Epithelial cell of esophagus (primary cell): ENCODE measurements around the gene SHOC1.

ENCODE experiments used
- DNase-seq: peaks from one replicate; pipeline ENCODE4 v3.0.0; 2010; ENCODE audit warnings: low read depth
- H3K4me3 ChIP-seq: 2 replicates; pipeline ENCODE4 v1.5.1; 2011; ENCODE audit warnings: mild to moderate bottlenecking, low read length, control low read depth
- TF ChIP-seq, protein P1 (sequence below): IDR thresholded peaks from 2 replicates; pipeline ENCODE4 v1.5.1; 2011; ENCODE audit warnings: low read depth, mild to moderate bottlenecking, low read length, control low read depth, inconsistent platforms; ENCODE audit not compliant: insufficient read depth; ENCODE audit errors: missing control alignments

SHOC1 gene

DNA sequence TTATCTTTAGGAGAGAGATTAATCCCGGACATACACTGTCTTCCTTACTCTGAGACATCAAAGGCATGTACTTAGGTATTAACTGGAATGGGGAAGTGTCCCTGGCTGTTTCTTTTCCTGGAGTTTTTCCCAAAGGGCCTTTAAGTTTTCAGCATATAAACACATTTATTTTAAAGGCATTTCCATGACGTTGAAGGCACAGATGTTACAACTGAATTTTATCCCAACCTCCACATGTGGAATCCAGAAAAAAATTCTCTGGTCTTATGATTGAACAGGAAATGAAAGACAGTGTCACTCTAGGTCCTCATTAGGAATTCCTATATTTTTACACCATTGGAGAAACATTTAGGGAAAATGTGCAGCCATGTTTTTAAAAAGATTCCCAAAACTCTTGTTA lies 41.6 kb upstream of the SHOC1 start:
- no peak overlapping the region for H3K4me3 ChIP-seq
- no peak for DNase-seq
- TF ChIP-seq, protein P1, sequence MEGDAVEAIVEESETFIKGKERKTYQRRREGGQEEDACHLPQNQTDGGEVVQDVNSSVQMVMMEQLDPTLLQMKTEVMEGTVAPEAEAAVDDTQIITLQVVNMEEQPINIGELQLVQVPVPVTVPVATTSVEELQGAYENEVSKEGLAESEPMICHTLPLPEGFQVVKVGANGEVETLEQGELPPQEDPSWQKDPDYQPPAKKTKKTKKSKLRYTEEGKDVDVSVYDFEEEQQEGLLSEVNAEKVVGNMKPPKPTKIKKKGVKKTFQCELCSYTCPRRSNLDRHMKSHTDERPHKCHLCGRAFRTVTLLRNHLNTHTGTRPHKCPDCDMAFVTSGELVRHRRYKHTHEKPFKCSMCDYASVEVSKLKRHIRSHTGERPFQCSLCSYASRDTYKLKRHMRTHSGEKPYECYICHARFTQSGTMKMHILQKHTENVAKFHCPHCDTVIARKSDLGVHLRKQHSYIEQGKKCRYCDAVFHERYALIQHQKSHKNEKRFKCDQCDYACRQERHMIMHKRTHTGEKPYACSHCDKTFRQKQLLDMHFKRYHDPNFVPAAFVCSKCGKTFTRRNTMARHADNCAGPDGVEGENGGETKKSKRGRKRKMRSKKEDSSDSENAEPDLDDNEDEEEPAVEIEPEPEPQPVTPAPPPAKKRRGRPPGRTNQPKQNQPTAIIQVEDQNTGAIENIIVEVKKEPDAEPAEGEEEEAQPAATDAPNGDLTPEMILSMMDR: no peak

DNA sequence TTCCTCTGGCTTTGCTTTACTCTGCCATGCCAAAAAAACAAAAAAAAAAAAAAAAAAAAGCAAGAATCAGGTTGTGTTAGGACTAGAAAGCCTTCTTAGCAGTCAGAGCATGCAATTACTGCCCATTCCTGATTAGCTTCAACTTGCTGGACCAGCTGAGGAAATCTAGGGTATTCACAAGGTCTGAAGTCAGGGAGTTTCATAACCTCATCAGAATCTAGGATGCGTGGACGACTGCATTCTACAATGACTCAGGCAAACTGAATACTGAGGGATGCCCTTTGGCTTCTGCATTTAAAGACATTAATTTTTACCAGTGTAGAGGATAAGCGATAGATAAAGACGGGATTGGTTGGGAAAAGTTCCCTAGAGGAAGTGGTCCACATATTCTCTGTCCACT lies 39.2 kb upstream of the SHOC1 start:
- peak; percentile 94 for DNase-seq
- TF ChIP-seq, protein P1: no peak
- H3K4me3 ChIP-seq: no peak overlapping the region

DNA sequence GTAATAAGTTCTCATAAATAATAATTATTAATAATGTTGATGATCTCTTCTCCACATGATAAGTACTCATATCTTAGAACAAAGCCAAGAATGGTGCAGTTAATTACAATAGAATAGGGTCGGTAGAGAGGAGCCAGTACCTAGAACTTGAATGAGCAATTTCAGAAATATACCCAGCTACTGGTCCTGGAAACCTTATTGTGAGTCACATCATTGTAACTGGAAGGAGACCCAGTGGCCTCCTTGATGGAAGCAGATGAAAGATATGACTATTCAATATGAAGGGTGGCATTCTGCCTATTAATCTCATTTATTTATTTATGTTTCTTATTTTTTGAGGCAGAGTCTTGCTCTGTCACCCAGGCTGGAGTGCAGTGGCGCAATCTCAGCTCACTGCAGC lies 37.7 kb upstream of the SHOC1 start:
- TF ChIP-seq, protein P1: no peak
- H3K4me3 ChIP-seq: no peak overlapping the region
- DNase-seq: peak; percentile 39

DNA sequence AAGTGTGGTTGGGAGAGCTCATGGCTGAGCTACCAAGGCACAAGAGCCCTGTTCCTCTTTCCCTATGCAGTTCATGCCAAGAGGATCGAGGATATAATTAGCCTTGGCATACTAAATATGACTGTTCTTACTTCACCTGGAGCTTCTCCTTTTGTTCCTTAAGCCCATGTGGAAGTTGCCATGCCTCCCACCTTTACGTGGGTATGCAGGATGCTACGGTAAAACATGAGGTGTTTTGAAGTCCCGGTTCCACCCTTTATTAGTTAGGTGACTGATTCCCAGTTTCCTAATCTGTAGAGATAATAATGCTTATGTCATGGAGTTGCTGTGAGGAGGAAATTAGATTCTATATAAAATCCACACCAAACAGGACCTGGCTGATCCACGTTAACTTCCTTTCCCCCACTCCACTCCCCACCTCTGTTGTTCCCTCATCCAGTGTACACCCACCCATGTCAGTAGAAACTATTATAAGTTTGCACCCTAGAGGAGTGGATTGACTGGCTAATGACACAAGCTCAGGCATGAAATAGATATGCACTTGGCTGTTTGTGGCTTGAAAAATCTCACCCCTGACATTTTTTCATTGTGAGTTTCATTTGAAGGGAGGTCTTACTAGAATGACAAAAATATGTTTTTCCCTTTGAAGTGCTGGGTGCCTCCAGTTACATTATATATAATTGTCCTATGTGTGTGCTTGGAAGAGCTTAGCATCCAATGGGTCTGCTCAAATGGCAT lies 36.8 kb upstream of the SHOC1 start:
- peak; percentile 82 for DNase-seq
- TF ChIP-seq, protein P1: no peak
- no peak overlapping the region for H3K4me3 ChIP-seq

DNA sequence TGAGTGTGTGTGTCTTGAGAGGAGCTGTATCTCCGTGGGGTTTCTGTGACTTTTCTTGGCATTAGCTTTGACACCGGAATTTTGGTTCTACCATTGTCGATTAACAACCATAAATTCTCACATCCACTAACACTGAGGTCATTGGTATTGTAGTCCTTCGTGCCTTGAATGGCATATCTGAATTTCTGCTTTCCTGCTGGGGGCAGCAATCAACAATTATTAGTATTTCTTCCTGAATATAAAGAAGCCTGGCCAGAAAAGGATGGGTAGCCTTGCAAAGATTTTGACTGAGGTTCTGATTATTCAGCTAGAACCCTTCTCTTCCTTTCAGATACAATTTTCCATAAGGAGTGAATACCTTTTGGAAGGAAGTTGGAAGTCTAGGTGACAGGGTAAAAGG lies 33.5 kb upstream of the SHOC1 start:
- H3K4me3 ChIP-seq: no peak overlapping the region
- TF ChIP-seq, protein P1: no peak
- peak; percentile 26 for DNase-seq

DNA sequence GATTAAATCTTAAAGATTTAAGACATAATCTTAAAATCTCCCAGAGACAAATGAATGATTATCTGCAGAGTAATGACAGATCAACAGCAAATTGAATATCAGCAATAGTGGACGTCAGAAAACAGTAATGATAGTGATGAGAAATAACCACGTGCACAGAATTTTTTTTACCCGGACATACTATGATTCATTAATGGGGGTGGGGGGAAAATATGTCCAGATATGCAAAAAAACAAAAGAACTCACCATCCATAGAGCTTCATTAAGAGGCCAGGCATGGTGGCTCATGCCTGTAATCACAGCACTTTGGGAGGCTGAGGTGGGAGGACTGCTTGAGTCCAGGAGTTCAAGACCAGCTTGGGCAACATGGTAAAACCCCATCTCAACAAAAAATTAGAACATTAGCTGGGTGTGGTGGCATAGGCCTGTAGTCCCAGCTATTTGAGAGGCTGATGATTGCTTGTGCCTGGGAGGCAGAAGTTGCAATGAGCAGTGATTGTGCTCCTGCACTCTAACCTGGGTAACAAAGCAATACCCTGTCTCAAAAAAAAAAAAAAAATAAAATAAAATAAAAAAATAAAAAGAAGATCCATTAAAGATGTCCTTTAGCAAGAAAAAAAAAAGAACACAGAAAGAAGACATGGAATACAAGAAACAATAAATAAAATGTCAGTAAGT lies 30.9 kb upstream of the SHOC1 start:
- no peak overlapping the region for H3K4me3 ChIP-seq
- peak; percentile 68 for DNase-seq
- TF ChIP-seq, protein P1: no peak

DNA sequence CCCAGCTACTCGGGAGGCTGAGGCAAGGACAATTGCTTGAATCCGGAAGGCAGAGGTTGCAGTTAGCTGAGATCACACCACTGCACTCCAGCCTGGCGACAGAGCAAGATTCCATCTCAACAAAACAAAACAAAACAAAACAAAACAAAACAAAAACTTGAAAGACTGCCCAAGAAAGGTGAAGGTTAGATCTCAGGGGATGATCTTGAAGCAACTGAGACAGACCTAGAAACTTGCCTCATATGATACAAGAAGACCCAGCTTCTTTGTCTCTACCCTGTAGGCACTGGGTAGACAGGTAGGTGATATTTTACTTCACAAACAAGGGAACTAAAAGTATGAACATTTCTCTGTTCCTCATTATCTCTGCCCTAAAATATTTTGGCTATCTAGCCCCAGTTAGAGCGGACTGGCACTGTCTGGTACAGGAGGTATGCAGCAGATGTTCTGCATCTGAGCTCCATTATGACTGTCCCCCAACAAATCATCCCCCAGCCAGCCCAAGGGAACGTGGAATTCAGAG lies 26.3 kb upstream of the SHOC1 start:
- TF ChIP-seq, protein P1: no peak
- DNase-seq: no peak
- no peak overlapping the region for H3K4me3 ChIP-seq
